Measurements from ENCODE around the gene GP2.

GP2 gene

DNA sequence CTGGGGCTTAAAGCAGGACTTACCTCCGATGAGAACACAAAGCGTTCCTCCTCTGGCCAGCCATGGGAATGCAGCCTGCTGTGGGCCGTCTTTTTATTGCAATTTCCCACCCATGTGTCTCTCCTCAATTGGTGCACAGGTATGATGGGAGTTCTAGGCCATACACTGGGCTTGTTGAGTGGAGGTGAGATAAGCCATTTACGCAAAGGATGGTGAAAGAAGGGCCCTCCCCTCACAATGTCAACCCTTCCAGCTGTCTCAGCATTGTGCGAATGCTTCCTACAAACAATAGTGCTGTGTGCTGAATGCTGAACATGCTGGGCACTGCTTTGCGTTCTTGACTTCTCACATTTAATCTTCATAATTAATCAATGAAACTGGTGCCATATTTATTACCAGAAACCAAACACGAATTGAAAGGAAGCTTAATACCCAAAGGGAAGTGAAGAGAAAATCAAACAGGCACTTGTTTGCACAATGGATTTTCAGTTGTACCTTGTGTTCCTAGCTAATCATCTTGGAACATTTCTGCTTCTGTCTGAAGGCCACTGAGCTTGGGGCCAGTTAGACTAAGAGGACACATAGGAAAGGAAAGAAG, at the start of gene GP2:
Gene GP2 (minus strand): TSS at position 70 of the 598 bp plus-strand sequence. CDS start 1,082 bp downstream, outside the sequence.
- no peak for DNase-seq

DNA sequence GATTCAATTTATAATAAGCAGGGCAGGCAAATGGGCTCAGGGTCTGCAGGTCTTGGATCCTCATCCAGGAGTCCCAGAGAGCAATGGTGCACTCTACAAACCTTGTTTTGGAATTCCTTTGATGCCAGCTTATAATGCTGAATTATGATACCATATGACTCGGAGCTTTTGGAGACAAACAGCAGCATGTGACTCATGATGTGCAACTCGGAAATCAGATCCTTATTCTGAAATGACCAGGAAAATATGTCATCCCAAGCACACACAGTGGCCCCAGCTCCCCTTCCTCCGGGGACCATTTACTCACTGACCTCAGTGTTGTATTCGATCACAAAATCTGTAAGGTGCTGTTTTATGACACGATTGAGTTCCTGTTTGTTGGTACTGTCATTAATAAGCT, 45.4 kb upstream of the GP2 start:
- no peak for DNase-seq

DNA sequence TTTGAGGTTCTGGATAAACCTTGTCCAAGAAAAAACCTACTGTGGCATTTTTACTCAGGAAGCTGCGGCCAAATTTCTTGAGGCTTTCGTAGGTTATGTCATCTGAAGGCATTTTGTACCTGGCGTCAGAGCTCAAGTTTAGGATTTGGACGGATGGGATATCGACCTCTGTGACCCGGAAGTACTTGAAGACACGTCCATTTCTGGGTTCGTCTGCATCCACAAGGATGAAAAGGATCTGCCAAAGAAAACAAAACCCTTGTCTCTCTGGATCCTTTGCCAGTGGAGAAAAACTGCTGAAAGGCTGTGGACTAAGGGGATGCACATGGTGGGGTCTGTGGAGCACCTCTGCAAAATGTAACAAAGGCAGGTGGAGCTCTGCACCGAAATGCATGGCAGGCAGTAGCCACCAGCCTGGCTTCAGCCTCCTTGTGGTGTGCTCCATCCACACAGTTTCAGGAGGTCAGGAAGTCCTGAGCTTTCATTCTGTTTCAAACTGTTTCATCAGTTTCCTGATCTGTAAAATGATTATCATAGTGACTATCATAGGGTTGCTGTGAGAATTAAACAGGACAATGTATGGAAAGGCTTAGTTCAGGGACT, 42.2 kb upstream of the GP2 start:
- DNase-seq: no peak

DNA sequence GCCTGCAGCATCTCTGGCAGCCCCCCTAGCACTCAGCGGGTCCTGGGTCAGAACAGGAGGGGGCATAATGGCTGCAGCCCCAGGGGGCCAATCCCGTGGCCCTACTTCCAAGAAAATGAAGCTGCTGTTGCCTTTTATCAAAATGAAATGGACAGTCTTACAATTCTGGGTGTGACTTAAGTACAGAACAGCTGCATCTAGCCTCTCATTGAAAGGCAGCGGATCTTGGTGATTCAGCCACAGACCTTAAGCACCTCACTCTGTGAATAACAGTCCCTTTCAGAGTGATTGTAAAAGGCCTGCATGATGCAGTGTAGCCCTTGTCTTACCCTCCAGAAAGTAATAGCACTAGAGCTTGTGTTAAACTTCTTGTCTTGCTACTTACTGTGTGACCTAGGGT, 36.7 kb upstream of the GP2 start:
- no peak for DNase-seq

DNA sequence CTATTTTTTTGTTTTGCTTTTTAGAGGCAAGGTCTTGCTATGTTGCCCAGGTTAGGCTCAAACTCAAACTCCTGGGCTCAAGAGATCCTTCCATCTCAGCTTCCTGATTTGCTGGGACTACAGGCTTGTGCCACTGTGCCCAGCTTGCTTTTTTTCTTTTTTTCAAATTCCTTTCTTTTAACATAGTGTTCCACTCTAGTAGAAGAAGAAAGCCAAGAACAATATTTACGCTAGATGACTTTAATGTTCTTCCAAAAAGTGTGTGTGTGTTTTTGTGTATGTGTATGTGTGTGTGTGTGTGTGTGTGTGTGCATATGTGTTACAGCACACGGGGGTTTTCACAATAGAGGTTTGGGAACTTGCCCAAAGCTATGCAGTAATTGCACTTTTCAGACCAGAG, 35.9 kb upstream of the GP2 start:
- DNase-seq: no peak

DNA sequence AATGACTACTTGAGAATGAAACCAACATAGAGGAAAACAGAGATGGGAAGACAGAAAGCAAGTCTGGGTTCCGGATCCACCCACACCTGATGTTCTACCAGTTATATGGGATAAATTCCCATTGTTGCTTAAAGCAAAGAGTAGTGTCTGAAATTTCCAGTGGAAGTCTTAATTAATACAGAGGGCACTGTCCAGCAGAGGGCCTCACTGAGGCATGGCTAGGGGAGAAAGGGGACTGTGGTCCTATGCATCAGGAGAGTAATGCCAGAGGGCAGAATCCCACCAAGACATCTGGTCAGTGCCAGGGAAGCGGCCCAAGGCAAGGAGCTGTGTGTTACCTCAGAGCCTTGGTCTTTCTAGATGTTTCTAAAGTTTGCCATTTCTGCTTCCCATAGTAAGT, 32.7 kb upstream of the GP2 start:
- no peak for DNase-seq

DNA sequence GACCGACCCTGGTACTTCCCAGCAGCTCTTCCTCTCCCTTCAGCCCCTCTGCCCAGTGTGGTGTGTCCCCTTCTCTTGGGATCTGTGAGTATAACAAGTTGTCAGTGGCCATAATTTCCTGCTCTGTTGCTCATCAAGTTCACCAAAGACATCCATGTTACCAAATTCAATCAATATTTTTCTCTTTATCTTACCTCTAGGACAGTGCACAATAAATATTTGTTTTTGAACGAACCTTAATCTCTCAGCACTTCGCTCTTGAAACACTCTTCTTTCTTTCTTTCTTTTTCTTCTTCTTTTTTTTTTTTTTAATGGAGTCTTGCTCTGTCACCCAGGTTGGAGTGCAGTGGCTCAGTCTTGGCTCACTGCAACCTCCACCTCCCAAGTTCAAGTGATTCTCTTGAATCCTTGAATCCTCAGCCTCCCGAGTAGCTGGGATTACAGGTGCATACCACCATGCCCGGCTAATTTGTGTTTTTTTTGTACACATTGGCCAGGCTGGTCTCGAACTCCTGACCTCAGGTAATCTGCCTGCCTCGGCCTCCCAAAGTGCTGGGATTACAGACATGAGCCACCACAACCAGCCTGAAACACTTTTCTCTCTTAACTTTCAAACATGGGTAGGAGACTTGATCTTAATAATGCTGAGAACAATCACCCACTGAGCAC, 27.9 kb upstream of the GP2 start:
- no peak for DNase-seq

DNA sequence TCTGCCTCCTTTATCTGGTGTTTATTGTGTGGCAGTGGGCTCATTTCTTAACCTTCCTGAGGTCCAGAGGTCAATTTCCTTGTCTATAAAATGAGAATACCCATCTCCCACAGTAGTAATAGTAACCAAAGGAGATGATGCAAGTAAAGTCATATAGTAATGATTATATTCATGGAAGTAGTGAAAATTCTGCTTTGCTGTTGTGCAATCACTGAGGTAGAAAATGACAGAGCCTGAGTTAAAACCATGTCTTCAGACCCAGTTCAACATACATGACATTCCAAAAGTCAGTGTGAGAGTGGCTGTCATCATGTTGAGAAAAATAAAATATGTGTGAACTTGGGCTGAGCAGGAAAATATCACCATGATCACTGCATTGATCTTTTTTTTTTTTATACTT, 26.1 kb upstream of the GP2 start:
- no peak for DNase-seq

DNA sequence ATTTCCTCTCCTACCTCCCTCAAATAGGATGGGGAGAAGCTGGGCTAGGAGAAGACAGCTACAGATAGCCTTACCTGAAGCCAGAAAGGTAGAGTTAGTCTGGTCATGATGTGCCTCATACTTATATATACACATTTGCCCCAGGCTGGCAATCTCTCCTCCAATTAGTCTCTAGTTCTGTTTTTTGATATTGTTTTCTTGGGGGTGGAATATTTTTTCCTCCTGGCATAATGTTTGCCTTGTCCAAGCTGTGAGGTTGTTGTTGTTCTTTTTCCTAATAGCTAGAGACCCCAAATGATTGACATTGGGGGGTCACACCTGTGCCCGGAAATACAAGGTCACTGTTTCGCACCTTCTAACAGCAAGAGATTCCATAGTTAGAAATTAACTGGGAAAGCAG, 25.3 kb upstream of the GP2 start, which contains the start of gene UMOD:
Gene UMOD (minus strand): TSS at position 101 of the 400 bp plus-strand sequence. CDS start 1,978 bp downstream, outside the sequence.
- no peak for DNase-seq

DNA sequence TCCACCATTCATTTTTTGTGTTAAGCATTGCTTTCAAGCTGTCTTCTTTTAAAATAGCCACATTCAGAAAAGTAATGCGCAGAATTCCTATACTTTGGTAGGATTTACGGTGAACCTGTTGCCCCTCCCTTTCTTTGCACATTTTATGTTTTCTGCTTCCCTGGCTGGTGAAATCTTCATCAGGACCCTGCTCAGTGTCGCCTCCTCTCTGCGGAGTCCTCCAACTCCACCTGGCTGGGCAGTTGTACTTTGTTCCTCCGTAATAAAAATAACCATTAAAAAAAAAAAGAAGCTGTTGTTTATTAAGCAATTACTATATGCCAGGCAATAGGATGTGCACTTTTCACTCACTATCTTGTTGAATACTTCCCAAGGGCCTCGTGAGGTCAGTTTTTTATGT, 22.3 kb upstream of the GP2 start:
- DNase-seq: no peak

DNA sequence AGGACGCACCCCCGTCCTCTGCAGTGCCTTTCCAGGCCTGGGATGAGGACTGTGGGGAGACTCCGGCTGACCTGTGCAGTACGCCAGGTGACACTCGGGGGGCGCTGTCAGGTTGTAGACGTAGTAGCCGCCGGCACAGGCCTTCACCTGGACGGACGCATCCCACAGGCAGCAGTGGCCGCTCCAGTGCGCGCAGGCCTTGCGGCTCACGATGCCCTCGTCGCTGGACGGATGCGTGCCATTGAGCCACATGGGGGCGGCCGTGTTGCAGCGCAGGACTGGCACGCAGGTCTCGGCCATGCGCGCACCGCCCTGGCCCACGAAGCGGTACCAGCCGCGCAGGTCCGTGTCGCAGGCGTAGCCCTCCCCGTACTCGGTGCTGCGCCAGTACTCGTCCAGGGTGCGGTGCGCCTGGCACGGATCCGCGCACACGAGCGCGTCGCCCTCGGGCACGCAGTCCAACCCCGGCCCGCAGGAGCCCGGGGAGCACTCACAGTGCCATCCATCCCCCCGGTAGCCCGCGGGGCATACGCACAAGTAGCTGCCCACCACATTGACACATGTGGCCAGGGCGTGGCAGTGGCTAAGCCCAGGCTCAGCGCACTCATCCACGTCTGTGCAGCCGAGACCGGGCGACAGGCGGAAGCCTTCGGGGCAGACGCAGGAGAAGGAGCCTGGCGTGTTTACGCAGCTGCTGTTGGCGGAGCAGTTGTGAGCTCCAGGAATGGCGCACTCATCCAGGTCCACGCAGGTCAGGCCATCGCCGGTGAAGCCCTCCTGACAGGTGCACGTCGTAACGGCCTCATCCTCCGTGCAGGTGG, 21.3 kb upstream of the GP2 start:
- no peak for DNase-seq

DNA sequence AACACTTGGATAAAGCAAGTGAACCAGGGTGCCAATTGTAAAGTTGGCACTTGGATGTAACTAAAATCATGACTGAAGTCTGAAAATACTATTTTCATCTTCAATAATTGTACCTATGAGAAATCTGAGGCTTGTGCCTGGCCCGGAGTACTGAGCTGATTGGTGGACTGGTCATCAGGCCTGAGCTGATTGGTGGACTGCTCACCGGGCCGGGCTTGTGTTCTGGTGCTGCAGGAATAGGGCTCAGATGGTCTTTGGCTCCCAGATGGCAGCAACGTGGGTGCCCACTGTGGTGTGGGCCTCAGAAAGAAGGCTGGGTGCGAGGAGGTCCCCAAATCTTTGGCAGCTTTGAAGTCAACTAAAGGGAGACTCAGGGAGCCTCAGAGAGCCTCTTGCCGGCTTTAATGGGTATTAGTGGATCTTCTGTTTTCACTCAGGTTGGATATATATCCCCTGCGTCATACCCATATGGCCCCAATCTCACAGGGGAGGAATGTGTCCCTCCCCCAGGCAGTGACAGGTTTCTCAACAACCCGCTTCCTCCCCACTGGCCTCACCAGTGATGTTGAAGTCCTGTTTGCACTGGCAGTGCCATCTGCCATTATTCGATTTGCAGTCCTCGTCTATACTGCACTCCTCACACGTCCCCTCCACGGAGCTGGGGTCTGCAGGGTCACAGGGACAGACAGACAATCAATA, 20.5 kb upstream of the GP2 start:
- DNase-seq: no peak

DNA sequence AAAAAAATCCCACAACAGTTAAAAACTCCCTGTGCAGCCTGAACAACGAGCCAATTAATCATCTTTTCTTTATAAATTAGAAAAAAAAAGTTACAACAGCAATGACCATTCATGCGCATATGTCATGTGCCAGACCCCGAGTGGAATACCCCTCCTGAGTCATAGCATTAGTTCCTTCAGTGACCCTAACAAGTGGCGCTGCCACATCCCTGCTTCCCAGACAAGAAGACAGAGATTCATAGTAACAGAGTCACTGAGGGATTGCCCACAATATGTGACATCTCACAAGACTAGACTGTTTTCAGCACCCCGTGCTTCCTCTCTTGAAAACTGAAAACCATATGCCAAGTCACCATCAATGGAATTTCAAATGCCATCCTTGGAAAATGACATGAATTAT, 17.3 kb upstream of the GP2 start:
- DNase-seq: no peak

DNA sequence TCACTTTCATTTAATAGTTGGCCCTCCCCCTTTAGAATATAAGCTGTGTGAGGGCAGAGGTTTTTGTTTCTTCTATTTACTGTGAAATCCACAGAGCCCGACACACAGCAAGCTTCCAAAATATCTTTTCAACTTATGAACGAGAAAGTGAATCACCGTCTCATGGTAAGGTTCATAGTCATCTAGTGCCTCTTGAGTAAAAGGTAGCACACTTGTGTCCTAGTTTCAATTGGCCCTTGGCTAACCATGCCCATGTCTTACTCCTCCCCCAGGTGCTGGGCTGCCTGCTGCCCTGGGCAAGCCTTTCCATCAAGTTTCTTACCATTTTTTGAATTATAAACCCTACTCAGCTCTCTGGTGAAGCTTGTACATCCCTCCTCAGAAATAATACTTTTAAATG, 12.4 kb upstream of the GP2 start:
- DNase-seq: no peak

DNA sequence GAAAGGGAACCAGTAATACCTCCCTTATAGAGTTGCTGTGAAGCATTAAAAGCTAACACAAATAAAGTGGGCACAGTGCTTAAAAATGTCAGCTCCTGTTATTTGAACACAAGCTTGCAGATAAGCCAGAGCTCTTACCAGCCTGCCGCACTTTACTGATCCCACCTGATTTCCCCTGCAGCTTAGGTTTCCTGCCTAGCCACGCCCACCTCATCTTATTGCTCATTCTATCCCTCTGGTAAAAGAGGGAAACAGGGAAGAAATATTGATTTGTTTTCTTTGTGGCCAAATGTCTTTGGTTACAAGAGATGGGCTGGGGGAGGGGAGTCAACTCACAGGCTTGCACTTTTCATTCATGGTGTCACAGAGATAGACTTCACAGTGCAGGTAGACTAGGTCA, 9.6 kb upstream of the GP2 start:
- DNase-seq: no peak

DNA sequence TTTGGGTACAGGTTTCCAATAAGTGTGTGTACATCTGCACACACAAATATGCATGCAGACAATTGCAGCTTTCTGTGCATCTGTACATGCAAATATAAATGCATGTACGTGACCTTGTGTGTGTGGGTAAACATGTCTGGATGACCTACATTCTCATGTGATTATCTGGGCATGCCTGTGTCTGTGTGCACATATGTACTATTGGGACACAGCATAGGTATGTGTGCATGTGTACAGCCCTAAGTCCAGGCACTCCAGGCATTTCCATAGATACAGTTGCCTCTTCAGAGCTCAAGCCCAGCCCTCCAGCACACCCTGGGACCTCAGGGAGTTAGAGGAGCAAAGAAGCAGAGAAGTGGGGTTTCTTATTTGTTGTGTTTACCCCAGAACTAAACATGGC, 7.1 kb upstream of the GP2 start:
- DNase-seq: no peak

DNA sequence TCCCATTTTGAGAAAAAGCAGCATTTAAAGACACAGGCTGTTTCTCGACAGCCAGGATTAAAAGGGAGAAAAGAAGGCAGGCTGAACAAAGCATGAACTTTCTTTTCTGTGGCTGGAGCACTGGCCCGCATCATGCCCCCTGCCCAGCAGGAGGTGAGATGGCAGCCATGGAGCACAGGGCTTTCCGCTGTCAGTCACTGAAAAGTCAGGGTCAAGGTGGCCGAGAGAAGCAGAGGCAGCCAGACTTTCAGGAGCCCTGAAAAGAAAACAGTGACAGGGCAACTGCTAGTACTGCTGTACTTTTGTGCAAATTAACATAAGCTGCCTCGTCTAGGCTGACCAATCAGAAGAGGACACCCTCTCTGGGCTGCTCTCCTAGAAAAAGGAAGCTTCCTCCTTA, 5.8 kb upstream of the GP2 start:
- no peak for DNase-seq

DNA sequence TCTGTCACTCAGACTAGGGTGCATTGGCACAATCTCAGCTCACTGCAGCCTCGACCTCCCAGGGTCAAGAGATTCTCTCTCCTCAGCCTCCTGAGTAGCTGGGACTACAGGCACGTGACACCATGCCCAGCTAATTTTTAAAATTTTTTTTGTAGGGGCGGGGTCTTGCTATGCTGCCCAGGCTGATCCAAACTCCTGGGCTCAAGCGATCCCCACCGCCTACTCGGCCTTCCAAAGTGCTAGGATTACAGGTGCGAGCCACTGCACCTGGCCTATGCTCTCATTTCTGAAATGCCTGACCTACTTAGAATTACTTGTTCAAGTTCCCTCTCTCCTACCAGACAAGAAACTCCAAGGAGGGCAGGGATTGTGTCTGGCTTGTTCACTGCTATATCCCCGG, 5.1 kb upstream of the GP2 start:
- DNase-seq: no peak

DNA sequence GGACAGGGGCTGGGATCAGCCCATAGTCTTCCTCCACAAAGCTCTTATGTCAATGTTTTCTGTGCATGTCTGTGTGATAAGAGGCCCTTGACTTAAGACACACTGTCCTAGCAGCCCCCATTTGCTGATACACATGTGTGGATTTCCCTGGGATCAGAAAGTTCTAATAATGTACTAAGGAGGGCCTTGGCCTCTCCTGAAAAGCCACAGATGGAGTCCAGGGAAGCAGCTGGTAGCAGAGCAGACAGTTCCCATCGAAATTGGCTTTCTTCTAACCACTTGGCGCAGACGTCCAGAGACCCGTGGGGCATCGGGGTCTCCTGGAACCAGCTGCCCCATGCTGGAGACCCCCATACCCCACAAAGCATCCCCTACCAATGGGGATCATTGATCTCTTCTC, 4.3 kb upstream of the GP2 start:
- no peak for DNase-seq

DNA sequence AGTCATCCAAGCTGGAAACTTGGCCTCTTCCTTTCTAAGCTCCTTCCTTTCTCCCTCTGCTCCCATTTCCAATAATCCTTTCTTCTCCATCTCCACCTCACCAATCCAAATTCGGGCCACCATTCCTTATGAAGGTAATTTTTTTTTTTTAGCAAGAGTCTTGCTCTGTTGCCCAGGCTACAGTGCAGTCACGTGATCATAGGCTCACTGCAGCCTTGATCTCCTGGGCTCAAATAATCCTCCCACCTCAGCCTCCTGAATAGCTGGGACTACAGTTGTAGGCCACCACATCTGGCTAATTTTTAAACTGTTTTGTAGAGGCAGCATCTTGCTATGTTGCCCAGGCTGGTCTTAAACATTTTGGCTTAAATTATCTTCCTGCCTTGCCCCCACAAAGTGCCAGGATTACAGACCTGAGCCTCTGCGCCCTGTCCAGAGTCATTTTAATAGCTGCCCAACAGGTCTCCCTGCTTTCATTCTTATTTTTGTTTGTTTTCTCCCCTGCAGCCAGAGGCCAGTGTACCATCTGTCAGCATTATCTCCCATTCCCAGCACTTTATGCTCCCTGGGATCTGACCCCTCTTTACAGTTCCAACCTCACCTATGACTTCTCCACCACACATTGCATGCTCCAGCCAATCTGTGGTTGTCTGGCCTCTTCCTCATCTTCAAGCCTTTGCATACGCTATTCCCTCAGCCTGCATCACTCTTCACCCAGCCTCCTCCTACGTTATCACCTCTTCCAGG, 2.3 kb upstream of the GP2 start:
- DNase-seq: no peak

DNA sequence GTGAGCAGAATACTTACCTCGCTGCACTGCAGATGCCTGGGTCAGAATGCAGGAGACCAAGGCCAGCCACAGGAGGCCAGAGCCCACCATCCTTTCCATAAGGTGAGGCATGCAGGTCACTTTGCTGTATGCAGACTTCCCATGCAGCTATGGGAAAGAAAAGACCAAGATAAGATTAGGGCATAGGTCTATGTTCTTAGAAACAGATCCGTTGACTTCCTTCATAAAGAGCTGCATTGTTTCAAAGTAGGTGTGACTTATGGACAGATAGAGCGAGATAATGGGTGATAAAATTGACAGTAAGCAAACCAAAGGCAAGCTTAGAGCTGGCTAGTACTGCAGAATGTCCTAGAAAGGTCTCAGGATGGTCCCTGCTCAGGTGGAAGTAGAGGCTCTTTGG, 992 bp downstream of the GP2 start:
- DNase-seq: no peak

DNA sequence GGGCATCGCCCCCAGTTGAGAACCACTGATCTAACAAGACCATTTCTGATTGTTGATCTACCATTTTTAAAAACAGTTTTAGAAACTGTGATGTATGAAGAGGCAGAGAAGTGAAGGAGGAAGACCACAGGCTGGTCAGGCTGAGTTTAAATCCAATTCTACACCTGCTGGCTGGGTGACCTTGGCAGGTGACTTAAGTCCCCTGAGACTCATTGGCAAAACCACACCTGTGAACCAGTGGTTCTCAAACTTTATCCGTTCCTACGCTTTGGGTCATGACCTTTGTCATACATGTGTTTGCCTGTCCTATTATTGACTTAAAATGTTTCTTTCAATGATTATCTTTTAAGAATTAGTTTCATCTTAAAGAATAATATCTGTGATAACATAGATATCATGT, 2.3 kb downstream of the GP2 start:
- no peak for DNase-seq

Measured in NCI-H187 treated with DMSO at 0.1 percent for 48 hours (cell line).